Glutamatergic neuron (in vitro differentiated cells): Measurements from ENCODE around the gene RPS28. TPM values are rescaled to one million over a fixed set of nuclear protein-coding genes. Genes with fewer than 3 reads are reported as not detected.
"Not testable (repeated sequence)": the region's sequence is repeated elsewhere in the genome, so short reads cannot be mapped to it uniquely, and the experiment has no call there.

Experiments used
- DNase-seq: peaks from one replicate; pipeline ENCODE4 v3.0.0; 2022
- H3K27ac Mint-ChIP-seq: one replicate; pipeline ENCODE4 v1.8.0; 2020; ENCODE audit warnings: mild to moderate bottlenecking, mixed read lengths, inconsistent platforms; ENCODE audit not compliant: unreplicated experiment
- H3K27me3 Mint-ChIP-seq: one replicate; pipeline ENCODE4 v1.8.0; 2020; ENCODE audit warnings: mild to moderate bottlenecking, moderate library complexity, mixed read lengths, inconsistent platforms; ENCODE audit not compliant: unreplicated experiment
- H3K36me3 Mint-ChIP-seq: one replicate; pipeline ENCODE4 v1.8.0; 2020; ENCODE audit warnings: mild to moderate bottlenecking, mixed read lengths, inconsistent platforms; ENCODE audit not compliant: unreplicated experiment
- H3K4me1 Mint-ChIP-seq: one replicate; pipeline ENCODE4 v1.8.0; 2020; ENCODE audit warnings: mild to moderate bottlenecking, low read depth, mixed read lengths, inconsistent platforms; ENCODE audit not compliant: unreplicated experiment
- H3K4me3 Mint-ChIP-seq: one replicate; pipeline ENCODE4 v1.8.0; 2020; ENCODE audit warnings: mild to moderate bottlenecking, mixed read lengths, inconsistent platforms; ENCODE audit not compliant: unreplicated experiment
- H3K9me3 Mint-ChIP-seq: one replicate; pipeline ENCODE4 v1.8.0; 2020; ENCODE audit warnings: mild to moderate bottlenecking, moderate library complexity, mixed read lengths, inconsistent platforms; ENCODE audit not compliant: unreplicated experiment
- total RNA-seq: library from RNA; stranded (reverse); fragmentation: NEBNext Ultra II Directional; extraction: Animal tissue kit (Norgen Biotek cat#: 25700); gene quantifications from one replicate; pipeline ENCODE4 v1.2.1, GENCODE V29; 2021; ENCODE audit not compliant: unreplicated experiment
- TF ChIP-seq, protein P1 (sequence below): fragments of 200-600 bp; sonication (generic); IDR thresholded peaks from one replicate; pipeline ENCODE4 v1.5.0; 2021; ENCODE audit not compliant: partially characterized antibody, unreplicated experiment

The RPS28 gene
- total RNA-seq, 1 donor from 2014 or later = 1,030 TPM

DNA sequence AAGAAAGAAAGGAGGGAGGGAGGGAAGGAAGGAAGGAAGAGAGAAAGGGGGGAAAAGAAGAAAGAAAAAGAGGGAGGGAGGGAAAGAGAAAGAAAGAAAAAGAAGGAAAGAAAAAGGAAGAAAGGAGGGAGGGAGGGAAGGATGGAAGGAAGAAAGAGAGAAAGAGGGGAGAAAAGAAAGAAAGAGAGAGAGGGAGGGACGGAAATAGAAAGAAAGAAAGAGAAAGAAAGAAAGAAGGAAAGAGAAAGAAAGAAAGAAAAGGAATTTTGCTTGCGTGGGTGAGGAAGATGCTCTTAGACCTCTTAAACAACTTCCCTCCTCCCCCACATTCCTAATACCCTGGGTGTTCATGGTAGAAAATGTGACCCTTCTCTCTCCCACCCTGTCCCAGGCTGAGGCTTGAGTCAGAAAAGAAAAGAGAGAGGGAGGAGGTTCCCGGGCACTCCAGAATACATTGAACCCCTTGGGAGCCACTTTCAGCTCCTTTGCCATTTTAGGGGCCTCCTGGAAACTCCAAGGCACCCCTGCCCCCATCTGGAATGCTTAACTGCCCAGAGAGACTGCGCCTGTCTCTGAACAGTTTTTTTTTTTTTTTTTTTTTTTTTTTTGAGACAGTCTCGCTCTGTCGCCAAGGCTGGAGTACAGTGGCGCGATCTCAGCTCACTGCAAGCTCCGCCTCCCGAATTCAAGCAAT, 31.0 kb downstream of the RPS28 start:
- Mint-ChIP-seq H3K27me3 (peaks cover 7% of the 10 kb centered on the region), H3K36me3 (no peaks in the 10 kb centered on the region), H3K4me3 (peak overlapping the region; percentile 30), H3K27ac (no peak overlapping the region), H3K9me3 (no peaks in the 10 kb centered on the region), H3K4me1 (peaks cover 2% of the 10 kb centered on the region)
- DNase-seq = no peak
- TF ChIP-seq, protein P1, sequence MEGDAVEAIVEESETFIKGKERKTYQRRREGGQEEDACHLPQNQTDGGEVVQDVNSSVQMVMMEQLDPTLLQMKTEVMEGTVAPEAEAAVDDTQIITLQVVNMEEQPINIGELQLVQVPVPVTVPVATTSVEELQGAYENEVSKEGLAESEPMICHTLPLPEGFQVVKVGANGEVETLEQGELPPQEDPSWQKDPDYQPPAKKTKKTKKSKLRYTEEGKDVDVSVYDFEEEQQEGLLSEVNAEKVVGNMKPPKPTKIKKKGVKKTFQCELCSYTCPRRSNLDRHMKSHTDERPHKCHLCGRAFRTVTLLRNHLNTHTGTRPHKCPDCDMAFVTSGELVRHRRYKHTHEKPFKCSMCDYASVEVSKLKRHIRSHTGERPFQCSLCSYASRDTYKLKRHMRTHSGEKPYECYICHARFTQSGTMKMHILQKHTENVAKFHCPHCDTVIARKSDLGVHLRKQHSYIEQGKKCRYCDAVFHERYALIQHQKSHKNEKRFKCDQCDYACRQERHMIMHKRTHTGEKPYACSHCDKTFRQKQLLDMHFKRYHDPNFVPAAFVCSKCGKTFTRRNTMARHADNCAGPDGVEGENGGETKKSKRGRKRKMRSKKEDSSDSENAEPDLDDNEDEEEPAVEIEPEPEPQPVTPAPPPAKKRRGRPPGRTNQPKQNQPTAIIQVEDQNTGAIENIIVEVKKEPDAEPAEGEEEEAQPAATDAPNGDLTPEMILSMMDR = no peak

DNA sequence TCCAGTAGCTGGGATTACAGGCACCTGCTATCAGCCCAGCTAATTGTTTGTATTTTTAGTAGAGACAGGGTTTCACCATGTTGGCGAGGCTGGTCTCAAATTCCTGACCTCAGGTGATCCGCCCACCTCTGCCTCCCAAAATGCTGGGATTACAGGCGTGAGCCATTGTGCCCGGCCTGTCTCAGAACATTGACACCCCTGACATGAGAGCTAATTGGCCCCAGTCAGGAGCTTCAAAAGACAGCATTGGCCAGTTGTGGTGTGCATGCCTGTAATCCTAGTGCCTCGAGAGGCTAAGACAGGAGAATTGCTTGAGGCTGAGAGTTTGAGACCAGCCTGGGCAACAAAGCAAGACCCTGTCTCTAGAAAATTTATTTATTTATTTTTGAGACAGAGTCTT, 31.5 kb downstream of the RPS28 start:
- not testable (repeated sequence) for DNase-seq, H3K9me3 Mint-ChIP-seq, H3K27me3 Mint-ChIP-seq, H3K36me3 Mint-ChIP-seq, H3K27ac Mint-ChIP-seq, H3K4me3 Mint-ChIP-seq, H3K4me1 Mint-ChIP-seq

DNA sequence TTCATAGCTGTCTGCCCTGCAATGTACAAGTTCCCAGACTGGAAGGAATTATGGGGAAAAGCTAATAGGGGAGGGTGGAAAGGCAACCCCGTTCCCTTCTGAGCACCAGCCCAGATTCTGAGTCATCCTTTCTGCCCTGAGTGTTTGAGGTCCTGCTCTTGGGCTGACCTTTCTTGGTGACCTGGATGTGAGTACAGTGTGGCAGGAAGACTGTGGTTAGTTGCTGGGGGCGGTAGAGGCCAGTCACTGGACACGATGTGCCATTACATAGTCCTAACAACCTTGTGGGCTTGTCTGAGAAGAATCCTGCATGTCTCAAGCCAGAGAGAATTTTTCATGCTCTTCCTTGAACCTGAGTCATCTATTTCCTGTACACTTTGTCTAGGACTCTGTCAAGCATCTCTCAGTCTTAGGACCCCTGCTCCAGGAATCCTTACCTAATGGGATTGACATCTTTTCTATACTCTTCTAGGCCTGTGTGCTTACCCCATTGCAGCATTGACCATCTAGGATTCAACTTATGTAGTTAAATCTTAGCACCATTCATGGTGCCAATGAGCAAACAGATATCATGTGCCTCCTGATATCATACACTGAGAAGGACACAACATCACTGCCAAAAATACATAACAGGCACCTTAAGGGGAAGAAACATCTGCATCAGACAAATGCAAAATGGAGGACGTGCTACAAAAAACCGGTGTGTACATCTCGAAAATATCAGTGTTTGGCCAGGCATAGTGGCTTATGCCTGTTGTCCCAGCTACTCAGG, 34.5 kb downstream of the RPS28 start:
- Mint-ChIP-seq H3K4me3 (no peak overlapping the region), H3K27me3 (peaks cover 6% of the 10 kb centered on the region), H3K4me1 (no peaks in the 10 kb centered on the region), H3K9me3 (no peaks in the 10 kb centered on the region), H3K27ac (no peak overlapping the region), H3K36me3 (no peaks in the 10 kb centered on the region)
- TF ChIP-seq, protein P1 = no peak
- DNase-seq = no peak

DNA sequence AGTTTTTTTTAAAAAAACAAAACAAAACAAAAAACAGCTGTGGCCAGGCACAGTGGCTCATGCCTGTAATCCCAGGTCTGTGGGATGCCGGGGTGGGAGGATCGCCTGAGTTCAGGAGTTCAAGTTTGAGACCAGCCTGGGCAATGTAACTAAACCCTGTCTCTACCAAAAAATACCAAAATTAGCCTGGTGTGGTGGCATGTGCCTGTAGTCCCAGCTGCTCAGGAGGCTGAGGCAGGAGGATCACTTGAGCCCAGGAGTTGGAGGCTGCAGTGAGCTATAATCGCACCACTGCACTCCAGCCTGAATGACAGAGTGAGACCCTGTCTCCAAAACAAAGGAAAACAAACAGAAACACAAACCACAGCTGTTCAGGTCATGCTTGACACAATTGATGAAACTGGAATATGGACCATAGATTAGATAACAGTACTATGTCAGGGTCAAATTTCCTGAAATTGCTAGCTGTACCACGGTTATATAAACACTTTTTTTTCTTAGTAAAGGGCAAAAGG, 35.8 kb downstream of the RPS28 start:
- Mint-ChIP-seq H3K4me1 (peaks cover 2% of the 10 kb centered on the region), H3K27ac (no peak overlapping the region), H3K4me3 (no peak overlapping the region), H3K27me3 (peaks cover 4% of the 10 kb centered on the region), H3K9me3 (no peaks in the 10 kb centered on the region), H3K36me3 (no peaks in the 10 kb centered on the region)
- DNase-seq = no peak
- TF ChIP-seq, protein P1 = no peak

DNA sequence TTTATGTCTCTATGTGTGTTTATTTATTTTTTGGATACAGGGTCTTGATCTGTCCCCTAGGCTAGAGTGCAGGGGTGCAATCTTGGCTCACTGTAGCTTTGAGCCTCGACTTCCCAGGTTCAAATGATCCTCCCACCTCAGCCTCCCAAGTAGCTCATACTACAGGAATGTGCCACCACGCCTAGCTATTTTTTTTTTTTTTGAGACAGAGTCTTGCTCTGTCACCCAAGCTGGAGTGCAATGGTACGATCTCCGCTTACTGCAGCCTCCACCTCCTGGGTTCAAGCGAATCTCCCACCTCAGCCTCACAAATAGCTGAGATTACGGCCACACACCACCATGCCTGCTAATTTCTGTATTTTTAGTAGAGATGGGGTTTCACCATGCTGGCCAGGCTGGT, 37.7 kb downstream of the RPS28 start:
- Mint-ChIP-seq H3K4me1 (peaks cover 2% of the 10 kb centered on the region), H3K9me3 (no peaks in the 10 kb centered on the region), H3K4me3 (no peak overlapping the region), H3K27ac (no peak overlapping the region), H3K27me3 (peaks cover 9% of the 10 kb centered on the region), H3K36me3 (no peaks in the 10 kb centered on the region)
- DNase-seq = no peak
- TF ChIP-seq, protein P1 = no peak
